ENCODE results near the gene WWOX.

DNA sequence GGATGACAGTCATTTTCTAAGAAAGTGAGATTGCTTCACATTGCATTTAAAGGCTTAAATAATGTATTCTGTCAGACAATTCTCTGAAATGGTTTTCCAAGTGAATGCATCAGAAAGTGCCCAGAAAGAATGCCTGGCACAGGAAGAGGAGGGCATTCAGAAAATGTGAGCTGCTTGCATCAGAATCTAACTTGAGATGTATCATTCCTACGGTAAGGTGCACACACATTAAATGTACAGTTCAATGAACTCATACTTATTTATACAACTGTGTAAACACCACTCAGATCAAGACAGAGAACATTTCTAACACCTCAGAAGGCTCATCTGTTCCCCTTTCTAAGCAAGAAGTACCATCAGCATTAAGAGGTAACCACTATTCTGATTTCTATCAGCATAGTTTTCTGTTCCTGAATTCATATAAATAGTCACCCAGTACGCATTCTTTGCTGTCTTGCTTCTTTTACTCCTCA is 863.0 kb downstream of the WWOX start:
- TF ChIP-seq, protein P1, sequence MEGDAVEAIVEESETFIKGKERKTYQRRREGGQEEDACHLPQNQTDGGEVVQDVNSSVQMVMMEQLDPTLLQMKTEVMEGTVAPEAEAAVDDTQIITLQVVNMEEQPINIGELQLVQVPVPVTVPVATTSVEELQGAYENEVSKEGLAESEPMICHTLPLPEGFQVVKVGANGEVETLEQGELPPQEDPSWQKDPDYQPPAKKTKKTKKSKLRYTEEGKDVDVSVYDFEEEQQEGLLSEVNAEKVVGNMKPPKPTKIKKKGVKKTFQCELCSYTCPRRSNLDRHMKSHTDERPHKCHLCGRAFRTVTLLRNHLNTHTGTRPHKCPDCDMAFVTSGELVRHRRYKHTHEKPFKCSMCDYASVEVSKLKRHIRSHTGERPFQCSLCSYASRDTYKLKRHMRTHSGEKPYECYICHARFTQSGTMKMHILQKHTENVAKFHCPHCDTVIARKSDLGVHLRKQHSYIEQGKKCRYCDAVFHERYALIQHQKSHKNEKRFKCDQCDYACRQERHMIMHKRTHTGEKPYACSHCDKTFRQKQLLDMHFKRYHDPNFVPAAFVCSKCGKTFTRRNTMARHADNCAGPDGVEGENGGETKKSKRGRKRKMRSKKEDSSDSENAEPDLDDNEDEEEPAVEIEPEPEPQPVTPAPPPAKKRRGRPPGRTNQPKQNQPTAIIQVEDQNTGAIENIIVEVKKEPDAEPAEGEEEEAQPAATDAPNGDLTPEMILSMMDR (IDR thresholded peaks at IDR 0.05; ENCODE audit: low read length), result no peak
- no peak for TF ChIP-seq EZH2 (optimal IDR thresholded peaks at IDR 0.05; ENCODE audit: low read depth, low read length)

All from MM.1S (cell line).